H9 (cell line): Measurements from ENCODE around the gene HLA-C. TPM values are rescaled to one million over a fixed set of nuclear protein-coding genes. Genes with fewer than 3 reads are reported as not detected.

Source experiments
- DNase-seq: peaks from one replicate; pipeline ENCODE4 v3.0.0-alpha.2; 2017
- H2AFZ ChIP-seq: one replicate; pipeline ENCODE4 v1.6.1; 2013; ENCODE audit warnings: mild to moderate bottlenecking, low read length, control low read depth, moderate library complexity
- H2AK5ac ChIP-seq: 2 replicates; pipeline ENCODE4 v1.6.1; 2013; ENCODE audit warnings: low read length, control low read depth, mixed read lengths; ENCODE audit not compliant: insufficient read length
- H2BK120ac ChIP-seq: one replicate; pipeline ENCODE4 v1.6.1; 2013; ENCODE audit warnings: low read depth, mild to moderate bottlenecking, low read length, control low read depth, inconsistent platforms; ENCODE audit not compliant: poor library complexity, severe bottlenecking
- H2BK12ac ChIP-seq: 2 replicates; pipeline ENCODE4 v1.6.1; 2013; ENCODE audit warnings: low read length, control low read depth, mixed read lengths, low read depth; ENCODE audit not compliant: insufficient read length
- H2BK15ac ChIP-seq: 2 replicates; pipeline ENCODE4 v1.6.1; 2013; ENCODE audit warnings: low read depth, low read length, control low read depth
- H2BK20ac ChIP-seq: one replicate; pipeline ENCODE4 v1.6.1; 2013; ENCODE audit warnings: low read depth, mild to moderate bottlenecking, low read length, control low read depth, inconsistent platforms; ENCODE audit not compliant: poor library complexity, severe bottlenecking
- H2BK5ac ChIP-seq: 2 replicates; pipeline ENCODE4 v1.6.1; 2013; ENCODE audit warnings: low read length, control low read depth, mixed read lengths; ENCODE audit not compliant: insufficient read length
- H3K14ac ChIP-seq: 2 replicates; pipeline ENCODE4 v1.6.1; 2013; ENCODE audit warnings: low read length, control low read depth; ENCODE audit not compliant: insufficient read depth
- H3K18ac ChIP-seq: 2 replicates; pipeline ENCODE4 v1.6.1; 2013; ENCODE audit warnings: low read depth, mild to moderate bottlenecking, mixed read lengths, low read length, control low read depth; ENCODE audit not compliant: insufficient read length
- H3K23ac ChIP-seq: 2 replicates; pipeline ENCODE4 v1.6.1; 2013; ENCODE audit warnings: low read length, control low read depth, mixed read lengths, low read depth; ENCODE audit not compliant: insufficient read length
- H3K23me2 ChIP-seq: 2 replicates; pipeline ENCODE4 v1.6.1; 2013; ENCODE audit warnings: low read depth, mild to moderate bottlenecking, mixed read lengths, low read length, control low read depth; ENCODE audit not compliant: insufficient read length, poor library complexity, severe bottlenecking
- H3K27ac ChIP-seq: 2 replicates; pipeline ENCODE4 v1.5.1; 2013; ENCODE audit warnings: low read length, control low read depth, mixed read lengths, low read depth; ENCODE audit not compliant: insufficient read length
- H3K27me3 ChIP-seq: 2 replicates; pipeline ENCODE4 v1.6.1; 2013; ENCODE audit warnings: low read length, control low read depth, inconsistent platforms; ENCODE audit not compliant: insufficient read depth
- H3K4ac ChIP-seq: 2 replicates; pipeline ENCODE4 v1.6.1; 2013; ENCODE audit warnings: low read depth, mild to moderate bottlenecking, control low read depth, inconsistent platforms, low read length, moderate library complexity
- H3K4me1 ChIP-seq: 2 replicates; pipeline ENCODE4 v1.6.1; 2013; ENCODE audit warnings: low read length, control low read depth, inconsistent platforms; ENCODE audit not compliant: insufficient read depth
- H3K4me2 ChIP-seq: 2 replicates; pipeline ENCODE4 v1.6.1; 2013; ENCODE audit warnings: low read length, control low read depth, mixed read lengths; ENCODE audit not compliant: insufficient read length, insufficient read depth
- H3K56ac ChIP-seq: 2 replicates; pipeline ENCODE4 v1.6.1; 2013; ENCODE audit warnings: low read depth, mild to moderate bottlenecking, mixed read lengths, low read length, control low read depth; ENCODE audit not compliant: insufficient read length
- H3K79me1 ChIP-seq: 2 replicates; pipeline ENCODE4 v1.6.1; 2013; ENCODE audit warnings: low read depth, mild to moderate bottlenecking, moderate library complexity, low read length, control low read depth, inconsistent platforms; ENCODE audit not compliant: insufficient read depth, poor library complexity, severe bottlenecking
- H3K79me2 ChIP-seq: 2 replicates; pipeline ENCODE4 v1.6.1; 2013; ENCODE audit warnings: low read length, control low read depth, inconsistent platforms; ENCODE audit not compliant: insufficient read depth
- H3K9ac ChIP-seq: 2 replicates; pipeline ENCODE4 v1.6.1; 2013; ENCODE audit warnings: low read length, control low read depth, mixed read lengths; ENCODE audit not compliant: insufficient read length; ENCODE audit errors: extremely low read depth
- H3K9me3 ChIP-seq: one replicate; pipeline ENCODE4 v1.6.1; 2013; ENCODE audit warnings: low read depth, low read length, inconsistent platforms; ENCODE audit not compliant: control insufficient read depth
- H3T11ph ChIP-seq: one replicate; pipeline ENCODE4 v1.6.1; 2013; ENCODE audit warnings: mild to moderate bottlenecking, low read length, control low read depth, inconsistent platforms
- H4K20me1 ChIP-seq: one replicate; pipeline ENCODE4 v1.6.1; 2013; ENCODE audit not compliant: control insufficient read depth, insufficient read length, insufficient read depth
- H4K5ac ChIP-seq: 2 replicates; pipeline ENCODE4 v1.6.1; 2013; ENCODE audit warnings: low read depth, mild to moderate bottlenecking, mixed read lengths, low read length, control low read depth; ENCODE audit not compliant: insufficient read length
- H4K8ac ChIP-seq: replicated peaks from 2 replicates; pipeline ENCODE4 v1.6.1; 2013; ENCODE audit warnings: low read length, control low read depth, mixed read lengths, low read depth; ENCODE audit not compliant: insufficient read length
- H4K91ac ChIP-seq: 2 replicates; pipeline ENCODE4 v1.6.1; 2013; ENCODE audit warnings: low read depth, mild to moderate bottlenecking, moderate library complexity, mixed read lengths, low read length, control low read depth; ENCODE audit not compliant: insufficient read length
- H3K27ac Mint-ChIP-seq, 3 experiments: 2 replicates in 2 of 3; 3 replicates in 1 of 3; pipeline ENCODE4 v1.8.0; 2020 to 2021; ENCODE audit warnings: mixed read lengths in 3 of 3, mild to moderate bottlenecking in 1 of 3, moderate library complexity in 1 of 3
- H3K27me3 Mint-ChIP-seq: 2 replicates; pipeline ENCODE4 v1.8.0; 2021; ENCODE audit warnings: low read depth, mild to moderate bottlenecking, moderate library complexity, mixed read lengths
- H3K36me3 Mint-ChIP-seq, 3 experiments: 2 replicates in 2 of 3; 3 replicates in 1 of 3; pipeline ENCODE4 v1.8.0; 2020 to 2021; ENCODE audit warnings: low read depth in 3 of 3, mixed read lengths in 3 of 3; ENCODE audit not compliant: insufficient read depth in 1 of 3
- H3K4me1 Mint-ChIP-seq, 2 experiments: 2 replicates each; pipeline ENCODE4 v1.8.0; 2020; ENCODE audit warnings: mixed read lengths in 2 of 2
- H3K4me3 Mint-ChIP-seq, 2 experiments: 2 replicates in 1 of 2; 3 replicates in 1 of 2; pipeline ENCODE4 v1.8.0; 2020 to 2021; ENCODE audit warnings: mild to moderate bottlenecking in 2 of 2, mixed read lengths in 2 of 2, moderate library complexity in 1 of 2
- H3K9me3 Mint-ChIP-seq, 2 experiments: 2 replicates in 1 of 2; 3 replicates in 1 of 2; pipeline ENCODE4 v1.8.0; 2020; ENCODE audit warnings: mild to moderate bottlenecking in 2 of 2, mixed read lengths in 2 of 2, moderate library complexity in 1 of 2
- WGBS: extraction: QIAGEN DNeasy Blood & Tissue Kit; methylation state at CpG from one replicate; pipeline ENCODE4 v1.1.7; 2013; ENCODE audit warnings: missing lambda C conversion rate, low lambda C conversion rate, mixed read lengths; ENCODE audit not compliant: insufficient read length; ENCODE audit errors: extremely low coverage; 5-methylcytosine and 5-hydroxymethylcytosine counted together
- total RNA-seq: library from RNA; stranded (reverse); gene quantifications from 2 replicates; pipeline ENCODE4 v1.2.1, GENCODE V29; 2021
- TF ChIP-seq, protein P1 (sequence below): fragments of 200-600 bp; sonication (generic); conservative IDR thresholded peaks from 3 replicates; pipeline ENCODE4 v1.8.0; 2021; ENCODE audit warnings: antibody characterized with exemption, mild to moderate bottlenecking

The HLA-C gene
- total RNA-seq, 1 experiment from 2014 or later, result 239 TPM

GRCh38 chr6:31251261-31251660 is 20.6 kb downstream of the HLA-C start:
- Histone ChIP-seq H3K9me3 (no peaks in the 10 kb centered on the region), H2AK5ac (no peak overlapping the region), H4K91ac (no peak overlapping the region), H2AFZ (no peak overlapping the region), H2BK12ac (no peak overlapping the region), H3K4ac (no peak overlapping the region), H3K56ac (no peak overlapping the region), H2BK15ac (no peak overlapping the region), H3T11ph (no peak overlapping the region), H3K79me1 (no peaks in the 10 kb centered on the region), H3K14ac (no peak overlapping the region), H3K23ac (no peak overlapping the region), H3K27me3 (no peaks in the 10 kb centered on the region), H3K27ac (no peak overlapping the region), H3K79me2 (no peaks in the 10 kb centered on the region), H4K20me1 (no peaks in the 10 kb centered on the region), H2BK20ac (no peak overlapping the region), H3K23me2 (no peaks in the 10 kb centered on the region), H2BK120ac (no peak overlapping the region), H2BK5ac (no peak overlapping the region), H3K4me1 (peaks cover 3% of the 10 kb centered on the region), H3K9ac (no peak overlapping the region), H3K18ac (no peak overlapping the region), H4K8ac (no peak overlapping the region), H4K5ac (no peak overlapping the region), H3K4me2 (no peak overlapping the region)
- DNase-seq, result no peak
- Mint-ChIP-seq H3K4me1 (peaks cover 26 to 28% of the 10 kb centered on the region in 2 experiments), H3K27me3 (peaks cover 8% of the 10 kb centered on the region), H3K9me3 (peaks cover 14 to 24% of the 10 kb centered on the region in 2 experiments), H3K4me3 (no peak overlapping the region), H3K27ac (no peak overlapping the region), H3K36me3 (peaks cover 0 to 28% (median 1%) of the 10 kb centered on the region in 3 experiments; a peak in 5 of 7 replicates)
- TF ChIP-seq, protein P1, sequence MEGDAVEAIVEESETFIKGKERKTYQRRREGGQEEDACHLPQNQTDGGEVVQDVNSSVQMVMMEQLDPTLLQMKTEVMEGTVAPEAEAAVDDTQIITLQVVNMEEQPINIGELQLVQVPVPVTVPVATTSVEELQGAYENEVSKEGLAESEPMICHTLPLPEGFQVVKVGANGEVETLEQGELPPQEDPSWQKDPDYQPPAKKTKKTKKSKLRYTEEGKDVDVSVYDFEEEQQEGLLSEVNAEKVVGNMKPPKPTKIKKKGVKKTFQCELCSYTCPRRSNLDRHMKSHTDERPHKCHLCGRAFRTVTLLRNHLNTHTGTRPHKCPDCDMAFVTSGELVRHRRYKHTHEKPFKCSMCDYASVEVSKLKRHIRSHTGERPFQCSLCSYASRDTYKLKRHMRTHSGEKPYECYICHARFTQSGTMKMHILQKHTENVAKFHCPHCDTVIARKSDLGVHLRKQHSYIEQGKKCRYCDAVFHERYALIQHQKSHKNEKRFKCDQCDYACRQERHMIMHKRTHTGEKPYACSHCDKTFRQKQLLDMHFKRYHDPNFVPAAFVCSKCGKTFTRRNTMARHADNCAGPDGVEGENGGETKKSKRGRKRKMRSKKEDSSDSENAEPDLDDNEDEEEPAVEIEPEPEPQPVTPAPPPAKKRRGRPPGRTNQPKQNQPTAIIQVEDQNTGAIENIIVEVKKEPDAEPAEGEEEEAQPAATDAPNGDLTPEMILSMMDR, result no peak
- no CpG with 5 or more reads among the region's 4 CpGs for WGBS
